ENCODE measurements around the gene TBX10.
"Not testable (repeated sequence)": the region's sequence is repeated elsewhere in the genome, so short reads cannot be mapped to it uniquely, and the experiment has no call there.

TBX10 gene

DNA sequence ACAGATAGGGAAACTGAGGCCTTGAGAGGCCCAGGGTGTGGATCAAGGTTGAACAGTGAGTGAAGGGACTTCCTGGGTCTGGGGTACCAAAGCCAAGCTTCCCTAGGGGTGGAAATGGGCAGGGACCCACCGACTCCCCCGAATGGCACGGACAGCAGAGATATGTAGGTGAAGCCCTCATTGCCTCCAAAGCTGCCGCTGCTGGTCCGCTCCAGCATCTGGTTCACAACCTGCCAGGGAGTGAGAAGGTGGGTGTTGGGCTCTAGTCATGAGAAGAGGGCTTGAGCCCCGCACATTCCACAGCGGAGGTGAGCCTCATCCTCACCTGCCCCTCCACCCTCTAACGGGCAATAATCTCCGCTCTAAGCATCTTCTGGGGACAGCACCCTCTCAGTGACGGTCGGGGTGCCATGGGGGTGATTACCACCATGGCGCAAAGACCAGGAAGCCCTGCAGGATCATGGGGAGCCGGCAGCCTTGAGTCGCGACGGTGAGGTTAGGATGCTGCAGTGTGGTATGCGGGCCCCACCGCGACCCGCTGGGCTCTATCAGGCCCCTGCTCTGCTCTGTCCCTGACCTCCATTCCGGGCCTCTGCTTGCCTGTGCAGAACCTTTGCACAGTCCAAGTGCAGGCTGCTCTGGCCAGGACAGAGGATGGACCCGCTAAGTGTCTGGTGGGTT, 24.1 kb upstream of the TBX10 start:
- no peak for DNase-seq

GRCh38 chr11:67662835-67663531, 23.4 kb upstream of the TBX10 start:
- no peak for DNase-seq

- DNase-seq = no peak
Measured at GRCh38 chr11:67662142-67662834, 22.7 kb upstream of the TBX10 start.

DNA sequence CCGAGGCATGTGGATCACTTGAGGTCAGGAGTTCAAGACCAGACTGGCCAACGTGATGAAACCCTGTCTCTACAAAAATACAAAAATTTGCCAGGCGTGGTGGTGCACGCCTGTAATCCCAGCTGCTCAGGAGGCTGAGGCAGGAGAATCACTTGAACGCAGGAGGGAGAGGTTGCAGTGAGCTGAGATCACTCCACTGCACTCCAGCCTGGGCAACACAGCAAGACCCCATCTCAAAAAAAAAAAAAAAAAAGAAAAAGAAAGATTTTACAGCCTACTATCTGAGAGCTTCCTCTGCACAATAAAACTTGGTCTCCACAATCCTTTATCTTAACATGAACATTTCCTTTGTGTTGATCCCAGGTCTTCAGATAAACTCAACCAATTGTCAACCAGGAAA, 21.2 kb upstream of the TBX10 start:
- DNase-seq = not testable (repeated sequence)

DNA sequence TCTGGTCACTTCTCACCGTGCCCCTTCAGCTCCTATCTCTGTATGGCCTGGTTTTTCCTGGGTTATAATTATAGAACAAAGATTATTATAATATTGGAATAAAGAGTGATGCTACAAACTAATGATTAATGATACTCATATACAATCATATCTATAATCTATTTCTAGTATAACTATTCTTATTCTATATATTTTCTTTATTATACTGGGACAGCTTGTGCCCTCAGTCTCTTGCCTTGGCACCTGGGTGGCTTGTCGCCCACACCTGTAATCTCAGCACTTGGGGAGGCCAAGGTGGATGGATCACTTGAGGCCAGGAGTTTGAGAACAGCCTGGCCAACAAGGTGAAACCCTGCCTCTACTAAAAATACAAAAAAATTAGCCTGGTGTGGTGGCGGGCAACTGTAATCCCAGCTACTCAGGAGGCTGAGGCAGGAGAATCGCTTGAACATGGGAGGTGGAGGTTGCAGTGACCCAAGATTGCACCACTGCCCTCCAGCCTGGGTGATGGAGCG, 20.1 kb upstream of the TBX10 start:
- not testable (repeated sequence) for DNase-seq

DNA sequence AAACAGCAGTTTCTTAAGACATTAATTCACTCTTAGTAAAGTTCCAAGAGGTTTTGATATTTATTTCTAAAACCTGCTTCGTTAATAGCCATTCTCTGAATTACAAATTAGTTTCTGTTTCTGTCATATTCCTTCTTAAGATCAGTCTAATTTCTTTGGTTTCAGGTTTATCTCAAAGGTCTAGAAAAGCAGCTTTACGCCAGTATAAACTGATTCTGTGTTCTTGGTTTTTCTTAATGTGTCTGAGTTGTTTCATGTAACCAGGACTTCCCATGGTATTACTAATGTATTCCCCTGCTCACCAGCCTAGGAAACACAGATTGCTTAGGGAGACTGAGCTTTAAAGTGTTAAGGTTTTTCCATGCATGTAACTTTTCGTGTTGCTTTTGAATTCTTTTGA, 17.7 kb upstream of the TBX10 start:
- no peak for DNase-seq

DNA sequence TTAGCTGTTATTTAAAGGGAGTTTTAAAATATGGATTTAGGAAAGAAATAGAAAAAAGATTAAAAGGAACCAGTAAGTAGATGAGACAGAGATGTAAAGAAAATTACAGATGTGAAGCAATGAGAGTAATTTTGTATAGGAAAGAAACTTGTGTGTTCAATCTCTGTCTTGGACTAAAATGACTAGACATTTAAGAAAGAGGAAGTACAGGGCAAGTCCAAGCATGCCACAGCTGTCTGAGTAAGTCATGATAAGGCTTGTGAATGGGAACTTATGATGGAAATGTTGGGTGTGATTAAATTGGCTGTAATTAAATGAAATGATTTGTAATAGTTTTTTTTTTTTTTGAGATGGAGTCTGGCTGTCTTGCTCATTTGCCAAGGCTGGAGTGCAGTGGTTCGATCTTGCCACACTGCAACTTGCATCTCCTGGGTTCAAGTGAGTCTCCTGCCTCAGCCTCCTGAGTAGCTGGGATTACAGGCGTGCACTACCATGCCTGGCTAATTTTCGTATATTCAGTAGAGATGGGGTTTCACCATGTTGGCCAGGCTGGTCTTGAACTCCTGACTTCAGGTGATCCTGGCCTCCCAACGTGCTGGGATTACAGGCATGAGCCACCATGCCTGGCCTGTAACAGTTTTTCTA, 16.8 kb upstream of the TBX10 start:
- no peak for DNase-seq

DNA sequence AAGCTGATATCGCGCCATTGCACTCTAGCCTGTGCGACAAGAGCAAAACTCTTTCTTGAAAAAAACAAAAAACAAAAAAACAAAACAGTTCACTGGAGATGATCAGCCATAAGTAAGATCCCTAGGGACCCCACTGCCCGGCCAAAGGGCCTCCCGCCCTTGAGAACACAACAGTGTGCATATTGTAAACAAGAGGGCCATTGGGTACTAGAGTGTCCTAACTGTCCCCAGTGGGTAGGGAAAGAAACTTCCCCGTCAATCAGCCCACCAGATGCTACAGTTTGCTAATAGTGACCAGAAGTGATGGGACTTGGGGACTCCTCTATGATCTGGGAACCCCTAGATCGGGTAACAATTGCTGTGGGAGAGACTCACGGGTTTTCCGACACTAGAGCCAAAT, 14.7 kb upstream of the TBX10 start:
- DNase-seq = no peak

GRCh38 chr11:67652965-67653845, 13.6 kb upstream of the TBX10 start:
- DNase-seq = no peak

DNA sequence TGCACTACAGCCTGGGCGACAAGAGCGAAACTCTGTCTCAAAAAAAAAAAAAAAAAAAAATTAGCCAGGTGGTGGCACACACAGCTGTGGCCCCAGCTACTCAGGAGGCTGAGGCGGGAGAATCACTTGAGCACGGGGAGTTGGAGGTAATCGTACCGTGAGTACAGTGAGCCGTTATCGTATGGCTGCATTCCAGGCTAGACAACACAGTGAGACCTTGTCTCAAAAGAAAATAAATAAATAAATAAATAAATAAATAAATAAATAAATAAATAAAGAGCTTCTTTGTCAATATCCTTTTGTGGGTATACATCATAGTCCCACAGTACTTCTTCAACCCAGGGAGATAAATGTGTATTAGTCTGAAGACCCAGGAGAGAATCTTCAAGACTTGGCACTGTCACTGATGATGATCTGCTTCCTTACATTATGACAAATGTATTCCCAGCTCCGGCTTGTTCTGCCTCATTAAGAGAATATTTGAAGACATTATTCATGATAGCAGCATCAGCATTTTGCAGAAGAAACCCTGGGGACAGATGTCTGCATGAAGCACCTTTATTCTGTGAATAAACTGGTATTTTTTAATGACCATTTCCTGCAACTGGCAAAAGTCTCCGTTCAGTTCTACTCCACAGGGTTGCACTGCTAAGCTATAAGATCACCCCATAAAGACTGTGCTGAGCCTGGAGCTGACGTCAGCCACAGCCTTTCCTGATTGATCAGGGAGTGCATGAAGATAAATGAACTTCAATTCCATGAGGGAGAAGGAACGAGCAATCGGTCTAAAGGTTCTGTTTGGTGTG, 12.6 kb upstream of the TBX10 start:
- no peak for DNase-seq

DNA sequence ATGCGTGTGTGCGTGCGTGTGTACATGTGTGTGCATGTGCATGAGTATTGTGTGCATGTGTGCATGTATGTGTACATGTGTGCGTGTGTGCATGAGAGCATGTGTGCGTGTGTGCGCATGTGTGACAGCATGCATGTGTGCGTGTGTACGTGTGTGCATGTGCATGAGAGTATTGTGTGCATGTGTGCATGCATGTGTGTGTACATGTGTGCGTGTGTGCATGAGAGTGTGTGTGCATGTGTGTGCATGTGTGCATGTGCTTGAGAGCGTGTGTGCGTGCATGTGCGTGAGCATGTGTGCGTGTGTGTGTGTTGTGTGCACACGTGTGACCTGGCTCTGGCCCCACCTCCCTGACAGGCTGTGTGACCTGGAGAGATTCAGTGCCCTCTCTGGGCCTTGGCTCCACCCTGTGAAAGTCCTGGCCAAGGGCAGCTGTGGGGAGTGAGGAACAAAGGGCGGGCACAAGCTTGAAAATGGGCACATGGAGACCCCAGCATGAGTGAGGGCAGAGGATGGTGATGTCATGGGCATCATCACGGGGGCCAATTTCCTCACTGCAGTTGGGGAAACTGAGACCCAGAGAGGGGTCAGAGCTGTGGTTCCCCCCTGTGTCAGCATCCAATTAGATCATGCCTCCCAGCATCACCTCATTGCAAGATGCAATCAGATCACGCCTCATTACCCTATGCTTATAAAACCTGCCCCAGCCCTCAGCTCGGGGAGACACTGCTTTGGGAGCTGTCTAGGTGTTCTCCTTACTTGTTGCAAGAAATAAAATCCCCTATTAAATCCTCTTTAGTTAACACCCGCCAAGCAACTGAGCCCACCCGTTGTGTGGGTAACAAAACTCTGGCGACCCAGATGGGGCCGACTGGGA, 10.3 kb upstream of the TBX10 start:
- no peak for DNase-seq

DNA sequence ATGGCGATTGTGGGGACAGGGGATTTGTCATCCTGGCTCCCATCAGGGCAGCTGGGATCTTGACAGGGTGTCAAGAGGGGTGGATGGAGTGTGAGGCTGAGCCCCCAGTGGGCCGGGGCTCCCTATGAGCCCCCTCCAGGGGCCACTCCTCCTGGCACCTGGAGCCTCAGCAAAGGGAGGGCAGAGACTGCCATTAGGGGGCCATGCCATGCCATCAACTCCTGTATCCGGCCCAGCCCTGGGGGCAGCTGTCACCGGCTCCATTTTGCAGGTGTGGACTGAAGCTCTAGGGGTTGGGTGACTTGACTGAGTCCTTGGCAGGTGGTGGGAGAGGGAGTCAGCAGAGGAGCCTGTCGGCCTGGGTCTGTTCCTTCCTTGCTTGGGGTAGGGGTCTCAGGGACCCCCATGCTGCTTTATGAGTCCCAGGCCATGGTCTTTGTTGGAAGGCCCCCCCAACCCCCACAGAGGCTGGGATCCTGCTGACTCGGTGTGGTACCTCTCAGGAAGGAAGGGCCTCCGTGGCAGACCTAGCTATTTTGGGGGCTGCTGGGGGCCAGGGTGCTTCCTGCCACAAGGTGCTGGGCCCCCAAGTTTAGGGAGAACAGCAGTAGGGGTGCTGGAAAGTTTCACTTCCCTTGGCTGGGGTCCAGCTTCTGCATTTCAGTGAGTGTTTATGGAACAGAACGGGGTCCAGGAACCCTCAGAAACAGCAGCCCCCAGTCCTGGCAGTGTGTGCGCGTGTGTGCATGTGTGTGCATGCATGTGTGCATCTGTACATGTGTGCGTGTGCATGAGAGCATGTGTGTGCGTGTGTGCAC, 9.4 kb upstream of the TBX10 start:
- no peak for DNase-seq

- DNase-seq = no peak
Measured at GRCh38 chr11:67648140-67648795, 8.7 kb upstream of the TBX10 start.

- no peak for DNase-seq
Measured at GRCh38 chr11:67647471-67647870, 7.9 kb upstream of the TBX10 start.

- DNase-seq = no peak
Measured at GRCh38 chr11:67646535-67647336, 7.2 kb upstream of the TBX10 start.

DNA sequence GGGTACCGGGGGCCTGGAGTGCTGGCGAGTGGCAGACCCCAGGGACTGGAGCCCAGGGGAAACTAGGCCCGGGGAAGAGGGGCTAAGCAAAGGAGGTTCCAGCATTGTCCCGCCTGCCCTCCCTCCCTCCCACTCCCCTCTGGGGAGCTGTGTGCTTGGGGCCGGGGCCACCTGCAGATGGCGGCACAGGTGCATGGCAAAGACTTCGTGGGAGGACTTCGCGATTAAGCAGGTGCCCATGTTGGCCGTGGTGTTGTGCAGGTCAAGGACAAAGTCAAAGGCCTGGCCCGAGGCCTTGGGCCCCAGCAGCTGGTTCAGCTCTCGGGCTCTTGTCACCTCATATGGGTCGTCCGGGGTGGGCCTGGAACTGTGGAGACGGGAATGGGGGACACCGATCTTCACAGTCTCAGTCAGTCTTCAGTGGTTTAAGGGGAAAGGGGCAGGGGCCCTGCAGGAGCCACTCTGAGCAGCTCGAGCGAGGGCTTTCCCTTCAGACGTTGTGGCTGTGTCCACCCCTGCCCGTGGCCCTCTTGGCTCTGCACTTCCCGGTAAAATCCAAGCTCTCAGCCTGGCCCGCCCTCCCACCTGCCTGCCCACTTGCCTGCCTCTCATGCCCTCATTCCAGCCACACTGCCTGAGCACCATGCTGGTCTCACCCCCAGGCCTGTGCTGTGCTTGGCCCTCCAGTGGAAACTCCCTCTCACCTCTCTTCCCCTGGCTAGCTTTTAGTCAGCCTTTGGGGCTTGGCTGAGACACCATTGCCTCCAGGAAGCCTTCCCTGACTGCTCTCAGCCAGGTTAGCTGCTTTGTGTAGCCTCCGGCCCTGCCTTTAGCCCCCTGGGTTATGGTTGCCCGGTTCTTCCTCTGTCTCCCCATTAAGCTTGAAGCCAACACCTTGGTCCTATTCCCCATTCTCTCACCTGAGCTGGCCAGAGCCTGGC, 6.2 kb upstream of the TBX10 start:
- DNase-seq = no peak

All from SHP77 treated with DMSO at 0.1 percent for 48 hours (cell line).